Measurements from ENCODE around the gene SUOX.
A peak's percentile ranks its signal among the peaks of the same experiment; 100 is the strongest.

DNA sequence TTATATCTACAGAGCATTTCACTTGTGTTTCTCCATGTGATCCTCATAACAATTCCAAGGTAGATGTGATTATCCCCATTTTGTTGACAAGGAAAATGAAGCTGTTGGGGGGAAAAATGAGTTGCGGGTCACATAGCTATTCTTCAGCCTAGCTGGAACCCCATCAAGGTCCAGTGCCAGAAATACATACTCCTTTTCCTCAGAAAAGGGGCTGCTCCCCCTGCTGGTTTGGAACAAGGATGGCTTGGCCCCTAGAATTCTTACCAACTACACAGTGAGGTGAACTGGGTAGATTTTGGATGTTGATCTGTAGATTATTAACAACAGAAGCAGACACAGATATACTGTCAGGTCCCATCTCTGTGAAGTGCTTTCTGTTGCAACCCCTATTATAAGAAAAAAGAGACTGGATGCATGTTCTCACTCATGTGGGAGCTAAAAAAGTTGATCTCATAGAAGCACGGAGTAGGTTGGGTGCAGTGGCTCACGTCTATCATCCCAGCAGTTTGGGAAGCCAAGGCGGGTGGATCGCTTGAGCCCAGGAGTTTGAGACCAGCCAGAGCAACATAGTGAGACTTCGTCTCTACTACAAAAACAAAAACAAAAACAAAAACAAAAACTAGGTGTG is 32.7 kb downstream of the SUOX start:
- TF ChIP-seq CTCF (IDR thresholded peaks at IDR 0.05) (peak; percentile 34 to 66 (median 53)), POLR2A (IDR thresholded peaks at IDR 0.05) (no peak)

Measured in heart left ventricle (tissue), 13 donors.